Chondrocyte (in vitro differentiated cells): Measurements from ENCODE around the gene ZNF577. TPM values are rescaled to one million over a fixed set of nuclear protein-coding genes. Genes with fewer than 3 reads are reported as not detected.

Experiments
- DNase-seq: peaks from one replicate; pipeline ENCODE4 v3.0.0; 2021; ENCODE audit warnings: mixed read lengths, low spot score
- H3K27ac Mint-ChIP-seq: one replicate; pipeline ENCODE4 v1.8.0; 2021; ENCODE audit warnings: mild to moderate bottlenecking, moderate library complexity, mixed read lengths; ENCODE audit not compliant: unreplicated experiment
- H3K27me3 Mint-ChIP-seq: 2 replicates; pipeline ENCODE4 v1.8.0; 2021; ENCODE audit warnings: low read depth, mixed read lengths
- H3K36me3 Mint-ChIP-seq: 2 replicates; pipeline ENCODE4 v1.8.0; 2021; ENCODE audit warnings: low read depth, mixed read lengths
- H3K4me1 Mint-ChIP-seq: 2 replicates; pipeline ENCODE4 v1.8.0; 2021; ENCODE audit warnings: low read depth, mild to moderate bottlenecking, mixed read lengths
- H3K4me3 Mint-ChIP-seq: one replicate; pipeline ENCODE4 v1.8.0; 2021; ENCODE audit warnings: mild to moderate bottlenecking, moderate library complexity, mixed read lengths; ENCODE audit not compliant: unreplicated experiment
- H3K9me3 Mint-ChIP-seq: 2 replicates; pipeline ENCODE4 v1.8.0; 2021; ENCODE audit warnings: low read depth, mixed read lengths
- long read RNA-seq: library from polyadenylated mRNA; stranded (forward); transcript quantifications from one replicate; pipeline ENCODE4 v2.0.0, GENCODE V29; 2021
- total RNA-seq: library from RNA; stranded (reverse); gene quantifications from 3 replicates; pipeline ENCODE4 v1.2.1, GENCODE V29; 2021
- TF ChIP-seq, protein P1 (sequence below): fragments of 200-600 bp; sonication (generic); IDR thresholded peaks from 2 replicates; pipeline ENCODE4 v1.5.0; 2021; ENCODE audit warnings: antibody characterized with exemption, mild to moderate bottlenecking, moderate library complexity

Gene ZNF577
- total RNA-seq, result 11.2 to 17.4 TPM (median 11.2 TPM) in 3 replicates
- long read RNA-seq, partial matches to known transcripts, result 0 of 7 reads
- long read RNA-seq, other reads (novel, unspliced or antisense), result 4 of 7 reads

DNA sequence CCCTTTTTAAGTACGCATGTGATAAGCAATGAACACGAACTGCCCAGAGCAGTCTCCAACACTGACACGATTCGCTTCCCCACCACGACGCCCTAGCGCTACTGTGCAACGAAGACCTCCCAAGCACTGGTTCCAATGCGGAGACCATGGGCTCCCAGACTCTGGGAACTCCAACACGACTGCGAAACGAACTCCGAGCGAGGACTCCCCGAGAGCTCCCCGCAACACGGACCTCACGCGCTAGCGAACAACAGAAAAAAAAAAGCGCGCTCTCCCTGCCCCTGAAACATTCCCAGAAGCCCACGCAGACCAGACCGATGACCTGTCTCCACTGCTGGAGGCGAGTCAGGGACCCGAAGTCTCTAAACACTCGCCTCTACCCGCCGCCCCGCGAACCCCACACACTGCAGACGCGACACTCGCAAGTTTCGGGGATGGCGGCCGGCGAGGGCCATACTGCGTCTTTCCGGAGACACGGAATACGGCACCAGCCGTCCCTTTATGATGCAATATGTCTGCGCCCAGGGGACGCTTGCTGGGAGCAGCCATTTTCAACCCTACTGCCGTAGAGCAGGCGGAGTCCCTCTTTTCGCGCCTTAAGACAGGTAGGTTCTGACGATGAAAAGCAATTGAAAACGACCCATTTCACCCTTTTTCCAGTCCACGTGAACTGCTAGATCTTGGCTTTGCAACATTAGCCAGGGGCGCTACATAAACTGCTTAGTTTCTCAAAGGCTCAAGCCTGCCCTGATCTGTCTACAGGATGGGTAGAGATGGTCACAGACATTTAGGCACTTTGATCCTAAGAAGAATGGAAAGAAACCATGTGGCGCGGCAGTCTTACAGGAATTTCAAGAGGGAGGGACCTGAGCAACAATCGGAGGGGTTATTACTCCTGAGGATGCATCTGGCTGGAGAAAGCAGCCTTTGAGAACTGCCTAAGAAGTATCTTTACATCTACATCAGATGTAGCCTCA is at the start of gene ZNF577:
TSS of gene ZNF577 (minus strand) at position 430 of the 977 bp plus-strand sequence. CDS start 7,569 bp downstream, outside the sequence.
- peak; percentile 97 for DNase-seq
- peaks cover 19% of the 10 kb centered on the region for H3K4me1 Mint-ChIP-seq
- H3K27me3 Mint-ChIP-seq, result no peaks in the 10 kb centered on the region
- TF ChIP-seq, protein P1, sequence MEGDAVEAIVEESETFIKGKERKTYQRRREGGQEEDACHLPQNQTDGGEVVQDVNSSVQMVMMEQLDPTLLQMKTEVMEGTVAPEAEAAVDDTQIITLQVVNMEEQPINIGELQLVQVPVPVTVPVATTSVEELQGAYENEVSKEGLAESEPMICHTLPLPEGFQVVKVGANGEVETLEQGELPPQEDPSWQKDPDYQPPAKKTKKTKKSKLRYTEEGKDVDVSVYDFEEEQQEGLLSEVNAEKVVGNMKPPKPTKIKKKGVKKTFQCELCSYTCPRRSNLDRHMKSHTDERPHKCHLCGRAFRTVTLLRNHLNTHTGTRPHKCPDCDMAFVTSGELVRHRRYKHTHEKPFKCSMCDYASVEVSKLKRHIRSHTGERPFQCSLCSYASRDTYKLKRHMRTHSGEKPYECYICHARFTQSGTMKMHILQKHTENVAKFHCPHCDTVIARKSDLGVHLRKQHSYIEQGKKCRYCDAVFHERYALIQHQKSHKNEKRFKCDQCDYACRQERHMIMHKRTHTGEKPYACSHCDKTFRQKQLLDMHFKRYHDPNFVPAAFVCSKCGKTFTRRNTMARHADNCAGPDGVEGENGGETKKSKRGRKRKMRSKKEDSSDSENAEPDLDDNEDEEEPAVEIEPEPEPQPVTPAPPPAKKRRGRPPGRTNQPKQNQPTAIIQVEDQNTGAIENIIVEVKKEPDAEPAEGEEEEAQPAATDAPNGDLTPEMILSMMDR, result no peak
- H3K9me3 Mint-ChIP-seq, result peaks cover 57% of the 10 kb centered on the region
- peaks cover 38% of the 10 kb centered on the region for H3K36me3 Mint-ChIP-seq
- peak within 1 kb of the TSS; percentile 97 for H3K4me3 Mint-ChIP-seq
- peak within 1 kb of the TSS; percentile 96 for H3K27ac Mint-ChIP-seq

DNA sequence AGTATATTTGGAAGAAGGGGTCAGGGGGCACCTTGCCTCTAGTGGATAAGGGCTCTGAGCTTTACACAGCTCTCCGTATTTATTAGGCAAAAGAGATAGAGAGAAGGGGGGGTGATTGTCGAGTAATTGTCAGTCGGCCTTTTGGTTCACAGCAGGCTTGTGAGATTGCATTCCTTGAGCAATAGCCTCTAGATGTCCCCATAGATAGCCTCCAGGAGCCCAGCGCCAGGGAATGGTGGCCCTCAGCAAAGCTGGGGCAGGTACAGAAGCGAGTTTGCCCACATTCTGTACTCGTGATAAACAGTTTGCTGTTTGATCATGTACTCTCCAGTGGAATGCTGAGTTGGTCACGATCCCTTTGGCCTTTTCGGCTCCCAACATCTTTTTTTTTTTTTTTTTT is 44.2 kb upstream of the ZNF577 start:
- peaks cover 17% of the 10 kb centered on the region for H3K9me3 Mint-ChIP-seq
- no peaks in the 10 kb centered on the region for H3K27me3 Mint-ChIP-seq
- peaks cover 18% of the 10 kb centered on the region for H3K4me1 Mint-ChIP-seq
- no peak overlapping the region for H3K27ac Mint-ChIP-seq
- no peak overlapping the region for H3K4me3 Mint-ChIP-seq
- TF ChIP-seq, protein P1, result no peak
- peaks cover 51% of the 10 kb centered on the region for H3K36me3 Mint-ChIP-seq
- no peak for DNase-seq

GRCh38 chr19:51927859-51928258 is 40.1 kb upstream of the ZNF577 start:
- H3K27me3 Mint-ChIP-seq, result no peaks in the 10 kb centered on the region
- H3K36me3 Mint-ChIP-seq, result peaks cover 24% of the 10 kb centered on the region
- peaks cover 25% of the 10 kb centered on the region for H3K4me1 Mint-ChIP-seq
- H3K4me3 Mint-ChIP-seq, result peak overlapping the region; percentile 100
- no peak for DNase-seq
- H3K27ac Mint-ChIP-seq, result peak overlapping the region; percentile 98
- peaks cover 34% of the 10 kb centered on the region for H3K9me3 Mint-ChIP-seq
- TF ChIP-seq, protein P1, result no peak

DNA sequence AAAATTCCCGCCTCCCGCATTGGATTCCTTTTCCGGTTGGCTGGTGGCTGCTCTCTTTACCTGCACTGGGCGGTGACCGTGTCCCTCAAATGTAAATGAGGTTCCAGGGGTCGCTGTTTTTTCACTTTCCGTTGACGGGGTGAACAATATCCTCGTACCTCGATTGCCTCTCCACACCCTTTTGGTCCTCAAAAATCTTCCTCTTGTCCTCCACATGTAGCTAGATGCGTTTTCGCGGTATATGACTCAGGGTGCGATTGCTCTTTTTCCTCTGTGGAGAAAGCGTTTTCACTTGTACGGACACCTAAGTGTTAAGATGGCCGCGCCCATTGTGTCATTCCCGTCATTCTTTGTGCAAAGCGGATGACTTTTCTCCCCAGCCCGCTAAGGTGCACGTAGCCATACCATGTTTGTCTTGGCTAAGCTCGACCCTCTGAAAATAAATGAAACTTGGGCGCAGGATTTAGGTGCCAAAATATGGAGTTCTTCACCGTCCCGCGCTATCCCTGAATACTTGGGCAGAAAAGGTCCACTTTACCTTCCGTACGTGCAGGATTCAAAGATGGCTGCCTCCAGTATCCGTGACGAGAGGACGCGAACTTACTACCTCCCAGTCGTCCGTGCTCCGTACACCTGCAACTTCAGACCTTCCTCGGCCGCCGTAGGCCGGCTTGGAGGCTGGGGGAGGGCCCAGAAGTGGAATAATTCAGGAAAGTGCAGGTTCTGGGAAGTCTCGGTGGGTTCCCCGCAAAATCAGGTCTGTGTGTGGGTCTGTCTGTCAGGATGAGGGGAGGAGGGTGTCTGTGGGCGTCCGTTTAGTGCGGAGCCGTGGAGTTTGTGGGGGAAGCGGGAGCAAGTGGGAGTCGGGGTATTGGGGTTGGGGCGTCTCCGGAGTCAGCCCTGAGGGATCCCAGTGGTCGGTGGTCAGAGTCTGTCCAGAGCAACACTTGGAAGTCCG is 39.3 kb upstream of the ZNF577 start, which contains the start of gene ZNF613:
TSS of gene ZNF613 (plus strand) at position 689 of the 958 bp plus-strand sequence. CDS start 8,749 bp downstream, outside the sequence.
- no peak for DNase-seq
- TF ChIP-seq, protein P1, result peak; percentile 72
- Mint-ChIP-seq H3K4me3 (peak within 1 kb of the TSS; percentile 100), H3K9me3 (peaks cover 39% of the 10 kb centered on the region), H3K4me1 (peaks cover 25% of the 10 kb centered on the region), H3K27me3 (no peaks in the 10 kb centered on the region), H3K36me3 (peaks cover 26% of the 10 kb centered on the region), H3K27ac (peak within 1 kb of the TSS; percentile 98)
